GM19438 (cell line): ENCODE measurements around the gene NOL11.
"Not testable (repeated sequence)": the region's sequence is repeated elsewhere in the genome, so short reads cannot be mapped to it uniquely, and the experiment has no call there.

Source experiments
- ATAC-seq: cut with Tn5 transposase; IDR thresholded peaks from one replicate; pipeline ENCODE4 v1.9.1; 2021; ENCODE audit warnings: low read depth; ENCODE audit not compliant: unreplicated experiment

NOL11 gene

DNA sequence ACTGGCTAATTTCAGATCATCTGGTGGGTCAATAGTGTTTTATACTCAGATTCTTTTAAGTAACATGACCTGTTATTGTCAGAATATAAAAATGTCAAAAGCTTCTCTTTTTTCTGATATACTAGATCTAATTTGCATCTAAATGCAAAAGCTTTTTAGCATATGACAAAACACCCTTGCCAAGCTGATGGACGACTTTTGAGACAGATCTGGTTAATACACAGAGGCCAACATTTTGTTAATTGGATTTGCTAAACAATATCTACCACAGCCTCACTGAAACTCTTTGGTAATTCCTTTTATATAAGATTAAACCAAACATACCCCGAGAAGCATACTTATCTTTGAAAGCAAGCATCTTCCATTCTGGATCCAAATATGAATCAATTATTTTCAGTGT is 10.3 kb upstream of the NOL11 start:
- ATAC-seq, result no peak

DNA sequence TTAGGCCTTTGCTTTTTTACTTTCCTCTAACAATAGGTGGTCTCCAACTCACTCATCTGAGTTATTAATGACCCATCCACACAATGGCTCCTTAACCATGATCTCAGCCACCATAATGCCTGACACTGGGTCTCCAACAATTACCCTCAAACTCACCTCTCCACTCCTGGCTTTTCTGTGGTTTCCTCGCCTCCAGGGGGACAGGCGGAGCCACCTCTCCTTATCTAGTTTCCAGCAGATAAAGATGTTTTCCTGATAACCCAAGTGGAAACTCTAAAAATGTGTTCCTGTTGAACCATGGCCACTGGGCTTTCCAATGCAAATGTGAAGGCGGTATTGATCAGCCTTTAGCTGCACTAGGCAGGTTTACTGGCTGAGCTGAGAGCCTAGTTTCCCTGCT is 9.4 kb upstream of the NOL11 start:
- no peak for ATAC-seq

DNA sequence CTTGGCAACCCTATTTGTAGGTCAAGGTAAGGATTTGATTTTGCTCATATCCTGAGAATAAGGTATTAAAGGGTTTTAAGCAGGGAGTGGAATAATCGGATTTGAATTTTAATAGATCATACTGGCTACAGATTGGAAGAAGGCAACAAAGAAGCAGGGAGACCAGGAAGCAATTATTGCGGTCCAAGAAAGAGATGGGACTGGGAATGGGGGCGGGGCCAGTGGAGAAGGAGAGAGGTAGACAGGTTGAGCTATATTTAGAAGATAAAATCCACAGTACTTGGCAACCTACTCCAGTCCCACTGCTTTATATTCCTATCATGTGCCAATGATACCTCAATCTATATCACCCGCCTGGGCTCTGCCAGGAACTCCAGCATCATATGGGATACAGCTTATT is 5.8 kb upstream of the NOL11 start:
- no peak for ATAC-seq

DNA sequence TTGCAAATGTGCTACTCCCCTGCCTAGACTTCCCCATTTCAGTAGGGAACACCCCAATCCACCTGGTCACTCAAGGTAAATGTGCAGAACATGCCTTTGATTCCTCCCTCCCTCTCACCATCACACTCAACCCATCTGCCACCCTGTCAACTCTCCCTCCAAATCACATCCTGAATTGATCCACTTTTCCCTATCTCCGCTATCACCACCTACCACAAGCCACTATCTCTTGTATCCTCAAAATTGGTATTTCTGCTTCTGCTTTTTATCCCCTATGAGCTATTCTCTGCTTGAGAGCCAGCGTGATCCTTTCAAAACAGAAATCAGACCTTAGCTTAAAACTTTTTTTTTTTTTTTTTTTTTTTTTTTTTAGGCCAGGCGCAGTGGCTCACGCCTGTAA is 5.4 kb upstream of the NOL11 start:
- ATAC-seq, result no peak

DNA sequence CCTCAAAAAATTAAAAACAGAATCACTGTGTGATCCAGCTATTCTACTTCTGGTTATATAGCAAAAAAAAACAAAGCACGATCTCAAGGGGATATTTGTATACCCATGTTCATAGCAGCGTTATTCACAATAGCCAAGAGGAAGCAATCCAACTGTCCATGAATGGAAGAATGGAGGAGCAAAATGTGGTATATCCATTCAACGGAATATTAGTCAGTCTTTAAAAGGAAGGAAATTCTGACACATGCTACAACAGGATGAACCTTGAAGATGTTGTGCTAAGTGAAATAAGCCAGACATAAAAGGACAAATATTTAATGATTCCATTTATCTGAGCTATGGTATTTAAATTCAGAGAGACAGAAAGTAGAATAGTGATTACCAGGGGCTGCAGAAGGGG is 4.6 kb upstream of the NOL11 start:
- no peak for ATAC-seq

DNA sequence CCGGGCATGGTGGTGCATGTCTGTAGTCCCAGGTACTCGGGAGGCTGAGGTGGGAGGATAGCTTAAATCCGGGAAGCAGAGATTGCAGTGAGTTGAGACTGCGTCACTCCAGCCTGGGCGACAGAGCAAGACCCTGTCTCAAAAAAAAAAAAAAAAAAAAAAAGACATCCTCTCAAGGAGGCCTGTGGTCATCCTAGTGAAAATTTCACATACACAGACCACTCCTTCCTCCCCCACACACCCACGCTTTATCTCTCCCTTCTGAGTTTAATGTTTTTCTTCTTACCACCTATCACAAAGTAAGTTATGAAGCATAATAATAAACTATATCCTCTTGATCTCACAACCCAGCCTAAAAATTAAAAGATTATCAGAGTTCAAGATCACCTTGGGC is 1.3 kb upstream of the NOL11 start:
- no peak for ATAC-seq

DNA sequence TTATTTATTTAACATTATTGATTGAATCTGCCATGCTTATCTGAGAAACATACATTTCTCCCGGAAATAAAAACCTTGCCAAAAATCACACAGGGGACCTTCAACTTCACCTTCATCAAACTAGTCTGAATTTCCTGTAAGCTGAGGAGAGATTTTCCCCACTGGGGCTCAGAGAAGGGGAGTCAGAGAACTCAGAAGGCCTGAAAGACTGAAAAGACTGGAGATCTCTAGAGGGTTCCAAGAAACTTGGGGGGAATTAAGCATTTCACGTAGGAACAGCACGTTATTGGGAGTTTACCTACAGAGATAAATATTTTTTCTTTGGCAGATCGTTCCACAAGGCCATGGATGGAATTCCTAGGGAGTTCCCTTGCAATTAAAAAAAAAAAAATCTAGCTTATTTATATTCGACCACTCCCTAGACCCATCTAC is 528 bp upstream of the NOL11 start:
- ATAC-seq, result no peak

DNA sequence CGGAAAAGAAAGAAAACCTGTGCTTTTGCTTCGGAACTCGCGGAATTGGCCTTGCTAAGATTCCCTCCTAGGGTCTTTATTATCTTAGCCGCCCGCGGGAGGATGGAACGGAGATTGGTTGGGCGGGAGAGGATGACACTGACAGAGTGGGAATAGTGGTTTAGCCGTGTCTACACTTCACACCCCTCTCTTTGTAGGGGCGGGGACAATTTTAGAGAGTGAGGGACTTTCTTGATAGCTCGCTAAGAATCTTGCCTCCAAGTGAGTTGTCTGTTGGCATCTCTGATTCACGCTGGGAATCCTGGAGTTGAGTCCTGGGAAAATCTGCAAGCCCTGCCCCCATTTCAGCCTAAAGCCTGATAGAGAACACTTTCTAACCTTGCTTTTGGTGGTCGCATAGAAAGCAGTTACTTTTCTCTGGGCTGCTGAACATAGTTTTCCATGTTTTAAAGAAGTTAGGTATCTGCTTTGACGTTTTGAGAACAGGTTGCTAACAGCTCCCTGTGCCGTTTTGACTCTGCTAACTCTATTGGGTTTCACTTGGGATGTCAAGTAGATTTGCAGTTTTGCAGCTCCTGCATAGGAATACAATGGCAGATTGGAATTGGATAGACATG is 697 bp downstream of the NOL11 start:
- ATAC-seq, result no peak

DNA sequence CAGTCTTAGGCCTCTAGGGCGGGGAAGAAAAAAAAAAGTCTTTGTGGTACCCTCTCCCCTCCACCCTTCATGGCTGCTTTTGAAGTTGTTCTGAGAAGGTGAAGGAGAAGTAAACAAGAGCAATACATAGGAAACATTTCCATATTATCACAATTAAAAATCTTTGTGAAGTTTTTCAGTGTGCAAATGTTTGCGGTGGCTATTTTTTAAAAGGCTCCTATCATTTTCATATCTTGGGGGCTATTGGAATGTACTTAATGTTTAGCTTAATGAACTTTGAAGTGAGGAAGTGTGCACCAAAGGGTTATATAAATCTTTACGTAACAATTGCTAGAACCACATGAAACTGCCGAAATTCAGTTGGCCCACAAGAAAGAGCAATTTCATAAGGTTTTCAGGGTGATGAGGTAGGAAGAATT is 7.6 kb downstream of the NOL11 start:
- no peak for ATAC-seq

DNA sequence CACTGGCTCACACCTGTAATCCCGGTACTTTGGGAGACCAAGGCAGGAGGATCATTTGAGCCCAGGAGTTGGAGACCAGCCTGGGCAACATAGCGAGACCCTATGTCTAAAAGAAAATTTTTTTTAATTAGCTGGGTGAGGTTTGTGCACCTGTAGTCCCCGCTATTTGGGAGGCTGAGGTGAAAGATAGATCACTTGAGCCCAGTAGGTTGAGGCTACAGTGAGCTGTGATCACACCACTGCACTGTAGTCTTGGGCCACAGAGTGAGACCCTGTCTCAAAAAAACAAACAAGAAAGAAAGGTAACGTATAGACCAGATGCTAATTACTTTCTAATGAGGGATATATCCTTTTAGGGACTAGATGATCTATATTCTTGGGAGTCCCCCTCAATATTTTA is 8.1 kb downstream of the NOL11 start:
- no peak for ATAC-seq

DNA sequence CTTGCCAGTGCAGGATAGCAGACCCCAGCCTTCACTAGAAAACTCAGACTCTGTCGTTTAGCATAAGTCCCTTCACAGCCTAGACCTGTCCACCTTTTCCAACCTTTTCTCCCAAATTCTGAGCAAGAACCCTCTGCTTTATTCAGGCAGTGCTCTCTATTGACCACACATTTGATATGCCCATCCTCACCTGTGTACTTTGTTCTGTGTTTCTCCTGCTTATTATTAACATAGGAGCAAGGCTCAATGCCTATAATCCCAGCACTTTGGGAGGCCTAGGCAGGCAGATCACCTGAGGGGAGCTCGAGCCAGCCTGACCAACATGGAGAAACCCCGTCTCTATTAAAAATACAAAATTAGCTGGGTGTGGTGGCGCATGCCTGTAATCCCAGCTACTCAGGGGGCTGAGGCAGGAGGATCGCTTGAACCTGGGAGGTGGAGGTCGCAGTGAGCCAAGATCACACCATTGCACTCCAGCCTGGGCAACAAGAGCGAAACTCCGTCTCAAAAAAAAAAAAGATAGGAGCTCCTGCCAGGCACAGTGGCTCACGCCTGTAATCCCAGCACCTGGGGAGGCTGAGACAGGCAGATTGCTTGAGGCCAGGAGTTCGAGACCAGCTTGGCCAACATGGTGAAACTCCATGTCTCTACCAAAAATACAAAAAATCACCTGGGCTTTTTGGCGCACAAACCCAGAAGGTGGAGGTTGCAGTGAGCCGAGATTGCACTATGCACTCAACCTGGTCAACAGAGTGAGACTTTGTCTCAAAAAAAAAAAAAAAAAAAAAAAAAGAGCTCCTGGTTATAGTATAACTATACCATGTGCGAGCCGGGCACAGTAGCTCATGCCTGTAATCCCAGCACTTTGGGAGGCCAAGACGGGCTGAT is 9.7 kb downstream of the NOL11 start:
- ATAC-seq, result not testable (repeated sequence)

DNA sequence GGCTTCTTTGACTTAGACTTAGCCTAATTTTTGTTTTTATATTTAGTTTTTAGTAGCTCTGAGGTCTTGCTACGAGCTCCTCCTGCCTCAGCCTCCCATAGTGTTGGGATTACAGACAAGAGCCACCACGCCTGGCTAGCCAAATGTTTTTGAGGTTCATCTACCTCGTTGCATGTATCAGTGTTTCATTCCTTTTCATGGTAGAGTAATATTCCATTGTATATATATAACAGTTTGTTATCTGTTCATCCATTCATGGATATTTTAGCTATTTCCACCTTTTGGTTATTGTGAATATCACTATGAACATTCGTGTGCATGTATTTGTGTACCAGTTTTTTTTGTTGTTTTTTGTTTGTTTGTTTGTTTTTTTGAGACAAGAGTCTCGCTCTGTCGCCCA is 12.2 kb downstream of the NOL11 start:
- no peak for ATAC-seq

DNA sequence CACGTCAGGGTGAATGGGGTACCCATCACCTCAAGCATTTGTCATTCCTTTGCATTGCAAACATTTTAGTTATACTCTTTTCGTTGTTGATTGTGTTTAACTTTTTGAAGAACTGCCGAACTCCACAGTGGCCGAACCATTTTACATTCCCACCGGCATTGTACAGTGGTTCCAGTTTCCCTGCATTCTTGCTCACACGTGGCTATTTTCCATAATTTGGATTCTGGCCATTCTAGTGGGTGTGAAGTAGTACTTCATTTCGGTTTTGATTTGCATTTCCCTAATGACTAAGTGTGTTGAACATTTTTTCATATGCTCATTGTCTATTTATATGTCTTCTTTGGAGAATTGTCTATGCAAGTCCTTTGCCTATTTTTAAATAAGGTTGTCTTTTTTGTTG is 13.0 kb downstream of the NOL11 start:
- no peak for ATAC-seq

DNA sequence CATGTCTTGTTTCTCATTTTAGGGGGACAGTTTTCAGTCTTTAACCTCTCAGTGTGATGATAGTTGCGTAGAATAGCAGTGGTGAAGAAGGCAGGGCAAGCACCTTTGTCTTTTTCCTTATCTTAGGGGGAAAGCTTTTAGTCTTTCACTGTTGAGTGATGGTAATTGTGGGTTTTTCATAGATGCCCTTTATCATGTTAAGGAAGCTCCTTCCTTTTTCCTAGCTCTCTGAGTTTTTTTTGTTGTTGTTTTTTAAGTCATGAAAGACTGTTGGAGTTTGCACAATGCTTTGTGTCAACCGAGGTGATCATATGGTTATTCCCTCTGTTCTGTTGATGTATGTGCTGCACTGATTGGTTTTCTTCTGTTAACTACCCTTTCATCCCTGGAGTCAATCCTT is 15.7 kb downstream of the NOL11 start:
- no peak for ATAC-seq

DNA sequence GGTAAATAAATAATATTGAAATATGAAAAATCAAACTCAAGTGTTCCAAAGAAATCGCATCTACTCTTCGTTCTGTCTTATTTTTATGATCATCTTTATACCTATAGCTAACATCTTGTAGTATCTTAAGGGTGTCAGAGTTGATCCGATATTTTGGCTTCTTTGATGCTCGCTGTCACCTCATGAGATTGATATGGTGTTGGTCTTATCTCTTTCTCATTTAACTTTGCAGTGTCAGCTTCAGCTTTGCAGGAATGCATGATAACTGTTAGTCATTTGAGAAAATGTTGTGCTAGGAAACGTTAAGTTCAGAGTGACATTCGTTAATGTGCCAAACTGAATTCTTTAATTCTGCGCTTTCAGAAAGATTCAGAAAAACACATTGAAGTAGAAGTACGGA is 19.4 kb downstream of the NOL11 start:
- ATAC-seq, result no peak

DNA sequence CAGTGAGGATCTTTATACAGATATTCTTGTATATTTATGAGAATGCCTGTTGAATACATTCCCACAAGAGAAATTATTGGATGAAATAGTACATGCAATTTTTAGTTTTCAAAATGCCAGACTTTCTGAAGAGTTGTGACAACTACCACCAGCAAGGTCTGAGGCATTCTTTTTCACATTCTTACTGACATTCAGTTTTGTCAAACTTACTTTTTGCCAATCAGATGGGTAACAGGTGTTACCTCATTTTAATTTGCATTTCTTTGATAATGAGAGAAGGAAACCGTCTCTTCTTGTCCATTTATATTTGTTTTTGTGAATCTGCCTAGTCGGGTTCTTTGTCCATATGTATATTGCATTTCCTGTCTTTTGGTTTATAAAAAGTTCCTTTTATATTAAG is 24.3 kb downstream of the NOL11 start:
- no peak for ATAC-seq

DNA sequence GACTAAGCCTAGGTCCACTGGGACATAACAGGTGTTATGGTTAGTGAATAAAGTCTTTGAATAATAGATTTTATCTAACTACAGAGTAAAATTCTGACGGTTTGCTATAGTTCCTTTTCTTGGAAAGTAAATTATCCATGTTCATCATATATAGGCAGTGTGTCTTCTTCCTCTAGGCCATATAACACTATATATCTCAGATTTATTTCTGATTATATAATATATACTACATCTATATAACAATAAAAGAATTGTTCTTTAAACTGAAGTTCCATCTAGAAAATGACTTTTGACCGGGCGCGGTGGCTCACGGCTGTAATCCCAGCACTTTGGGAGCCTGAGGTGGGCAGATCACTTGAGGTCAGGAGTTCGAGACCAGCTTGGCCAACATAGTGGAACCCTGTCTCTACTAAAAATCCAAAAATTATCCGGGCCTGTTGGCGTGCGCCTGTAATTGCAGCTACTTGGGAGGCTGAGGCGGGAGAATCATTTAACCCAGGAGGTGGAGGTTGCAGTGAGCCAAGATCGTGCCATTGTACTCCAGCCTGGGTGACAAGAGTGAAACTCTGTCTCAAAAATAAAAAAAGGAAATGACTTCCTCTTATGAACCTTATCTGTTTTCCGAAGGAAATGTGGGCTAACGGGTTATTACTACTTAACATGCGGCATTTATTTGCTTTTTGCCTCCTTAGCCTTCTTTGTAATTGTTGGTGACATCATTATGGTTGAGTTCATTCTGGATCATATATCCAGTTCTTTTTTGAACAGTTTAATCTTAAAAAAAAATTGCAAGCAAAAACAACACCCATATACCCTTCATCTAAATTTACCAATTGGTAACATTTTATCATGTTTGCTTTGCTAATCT is 29.2 kb downstream of the NOL11 start:
- no peak for ATAC-seq

DNA sequence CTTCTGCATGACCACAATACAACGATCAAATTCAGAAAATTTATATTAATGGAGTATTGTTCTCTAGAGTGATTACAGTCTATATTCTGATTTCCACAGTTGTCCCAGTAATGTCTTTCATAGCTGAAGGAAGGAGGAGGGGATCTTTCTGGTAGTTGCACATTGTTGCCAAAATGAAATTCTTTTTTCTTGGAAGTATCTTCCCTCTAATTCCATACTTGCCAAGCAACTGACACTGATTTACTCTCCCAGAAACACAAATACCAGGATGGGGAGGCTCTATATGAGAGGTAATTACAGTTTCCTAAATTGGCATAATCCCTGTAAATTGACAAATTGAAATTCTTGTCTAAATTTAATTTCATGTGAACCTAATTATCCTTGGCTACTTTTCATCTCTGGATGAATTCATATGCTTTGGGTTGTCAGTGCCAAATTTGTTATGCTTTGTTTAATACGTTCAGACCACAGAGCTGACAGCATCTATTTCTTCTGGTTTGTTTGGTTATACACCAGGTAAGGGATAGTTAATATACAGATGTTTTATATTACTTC is 30.0 kb downstream of the NOL11 start:
- ATAC-seq, result no peak

DNA sequence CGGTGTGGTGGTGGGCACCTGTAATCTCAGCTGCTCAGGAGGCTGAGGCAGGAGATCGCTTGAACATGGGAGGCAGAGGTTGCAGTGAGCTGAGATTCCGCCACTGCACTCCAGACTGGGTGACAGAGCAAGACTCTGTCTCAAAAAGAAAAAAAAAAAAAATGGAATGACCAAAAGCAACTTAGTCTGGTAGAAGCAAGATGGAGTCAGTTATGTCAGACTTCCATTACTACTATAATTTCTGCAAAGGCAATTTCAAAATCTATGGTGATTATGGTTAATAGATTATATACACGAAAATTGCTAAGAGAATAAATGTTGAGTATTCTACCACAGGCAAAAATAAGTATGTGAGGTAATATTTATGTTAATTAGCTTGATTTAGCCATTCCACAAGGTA is 32.3 kb downstream of the NOL11 start:
- no peak for ATAC-seq

DNA sequence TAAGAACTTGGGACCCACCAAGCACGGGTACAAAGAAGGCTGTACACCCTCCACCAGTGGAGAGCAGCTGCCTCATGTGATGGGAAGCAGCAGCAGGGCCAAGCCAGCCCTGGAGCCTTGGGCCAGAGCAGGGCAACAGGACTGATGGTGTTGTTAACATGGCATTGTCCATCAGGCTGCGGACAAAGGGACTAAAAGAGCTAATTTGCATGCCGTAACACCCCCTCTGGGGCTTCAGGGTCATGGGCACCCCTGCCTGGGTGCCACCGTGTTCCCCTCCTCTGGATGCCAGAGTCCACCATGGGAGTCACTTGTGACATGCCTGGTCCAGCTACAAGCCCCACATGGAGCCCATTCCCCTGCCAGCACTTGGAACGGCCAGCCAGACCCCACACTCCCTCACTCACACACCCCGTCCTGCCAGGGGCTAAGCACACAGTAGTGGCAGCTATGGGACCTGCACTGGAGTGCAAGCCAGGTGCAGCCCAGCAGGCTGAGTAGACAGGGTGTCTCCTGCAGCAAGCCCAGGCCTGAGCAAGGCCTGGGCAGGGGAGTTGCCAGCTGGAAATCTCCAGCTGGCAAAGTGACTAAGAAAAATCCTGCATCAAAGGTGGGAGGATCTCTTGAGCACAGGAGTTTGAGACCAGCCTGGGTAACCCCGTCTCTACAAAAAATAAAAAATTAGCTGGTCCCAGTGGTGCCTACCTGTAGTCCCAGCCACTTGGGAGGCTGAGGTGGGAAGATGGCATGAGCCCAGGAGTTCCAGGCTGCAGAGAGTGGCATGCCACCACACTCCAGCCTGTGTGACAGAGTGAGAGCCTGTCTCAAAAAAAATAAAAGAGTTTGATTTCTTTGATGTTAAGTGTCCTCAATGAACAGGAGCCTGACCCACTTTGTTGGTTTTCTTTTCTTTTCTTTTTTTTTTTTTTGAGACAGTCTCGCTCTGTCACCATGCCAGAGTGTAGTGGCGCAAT is 33.7 kb downstream of the NOL11 start:
- ATAC-seq, result no peak
